Ectodermal cell (in vitro differentiated cells): ENCODE results near the gene MYL3.
"Not testable (repeated sequence)": the region's sequence is repeated elsewhere in the genome, so short reads cannot be mapped to it uniquely, and the experiment has no call there.

Experiments used
- H3K27ac ChIP-seq: 2 replicates; pipeline ENCODE4 v1.7.0; 2013; ENCODE audit warnings: mild to moderate bottlenecking, low read depth, low read length; ENCODE audit not compliant: insufficient read depth, poor library complexity, severe bottlenecking
- H3K27me3 ChIP-seq: 2 replicates; pipeline ENCODE4 v1.7.0; 2013; ENCODE audit warnings: mild to moderate bottlenecking, low read length; ENCODE audit not compliant: insufficient read depth, control insufficient read depth, poor library complexity, severe bottlenecking
- H3K36me3 ChIP-seq: one replicate; pipeline ENCODE4 v1.7.0; 2013; ENCODE audit warnings: low read length; ENCODE audit not compliant: control insufficient read depth, insufficient read depth
- H3K4me1 ChIP-seq: one replicate; pipeline ENCODE4 v1.7.0; 2013; ENCODE audit warnings: low read length; ENCODE audit not compliant: control insufficient read depth, insufficient read depth
- H3K4me3 ChIP-seq: 2 replicates; pipeline ENCODE4 v1.7.0; 2013; ENCODE audit warnings: low read depth, low read length, control low read depth; ENCODE audit not compliant: insufficient read depth
- H3K9me3 ChIP-seq: 2 replicates; pipeline ENCODE4 v1.7.0; 2013; ENCODE audit warnings: mild to moderate bottlenecking, low read length, moderate library complexity; ENCODE audit not compliant: control insufficient read depth
- WGBS, 2 experiments: methylation state at CpG; one replicate each; pipeline ENCODE4 v1.1.7; 2013; ENCODE audit warnings: missing lambda C conversion rate in 2 of 2; 5-methylcytosine and 5-hydroxymethylcytosine counted together

MYL3 gene

DNA sequence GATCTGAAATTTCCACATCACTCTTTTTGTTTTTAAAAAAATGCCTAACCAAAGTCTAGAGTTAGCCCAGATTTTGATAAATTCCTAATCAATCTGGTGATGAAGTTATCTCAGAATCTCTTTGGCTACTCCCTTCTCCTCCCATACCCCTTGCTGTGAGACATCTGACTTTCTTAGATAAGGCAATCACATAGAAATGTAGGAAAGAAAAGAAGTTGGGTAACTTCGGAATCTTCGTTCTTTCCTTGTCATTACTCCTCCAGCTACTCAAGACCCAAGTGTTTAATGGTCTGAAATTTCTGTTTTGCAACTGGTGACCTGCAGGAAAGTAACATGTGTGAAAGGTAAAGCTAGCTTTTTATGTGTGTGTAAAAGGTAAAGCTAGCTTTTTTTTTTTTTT, 37.8 kb downstream of the MYL3 start:
- H3K9me3 ChIP-seq = no peaks in the 10 kb centered on the region
- no peak overlapping the region for H3K27ac ChIP-seq
- H3K4me1 ChIP-seq = peaks cover 6% of the 10 kb centered on the region
- WGBS, 2 experiments = 89 to 93% methylated on average over 2 of the region's 2 CpGs
- no peaks in the 10 kb centered on the region for H3K36me3 ChIP-seq
- no peak overlapping the region for H3K4me3 ChIP-seq
- H3K27me3 ChIP-seq = no peaks in the 10 kb centered on the region

DNA sequence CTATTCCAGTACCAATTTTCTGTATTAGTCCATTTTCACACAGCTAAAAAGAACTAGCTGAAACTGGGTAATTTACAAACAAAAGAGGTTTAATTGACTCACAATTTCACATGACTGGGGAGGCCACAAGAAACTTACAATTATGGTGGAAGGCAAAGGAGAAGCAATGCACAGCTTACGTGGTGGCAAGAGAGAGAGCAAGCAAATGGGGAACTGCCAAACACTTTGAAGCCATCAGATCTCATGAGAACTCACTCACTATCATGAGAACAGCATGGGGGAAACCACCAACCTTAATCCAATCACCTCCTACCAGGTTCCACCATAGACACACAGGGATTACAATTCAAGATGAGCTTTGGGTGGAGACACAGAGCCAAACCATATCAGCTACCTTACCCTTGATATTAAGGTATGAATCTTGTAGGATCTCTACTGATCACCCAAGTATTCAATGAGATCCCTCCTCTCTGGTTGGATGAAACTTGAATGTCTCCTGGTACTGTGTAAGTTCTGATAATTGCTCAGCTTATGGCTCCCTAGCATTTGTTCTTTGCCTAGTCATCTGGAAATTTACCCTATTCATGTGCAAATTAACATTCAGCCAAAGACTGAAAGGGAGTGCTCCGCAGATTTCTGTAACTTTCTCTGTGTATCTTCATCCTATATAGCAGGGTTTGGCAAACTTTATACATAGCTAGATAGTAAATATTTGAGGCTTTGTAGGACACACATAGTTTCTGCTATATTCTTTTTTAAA, 38.9 kb downstream of the MYL3 start:
- Histone ChIP-seq H3K27me3 (no peaks in the 10 kb centered on the region), H3K4me1 (no peaks in the 10 kb centered on the region), H3K27ac (no peak overlapping the region), H3K9me3 (no peaks in the 10 kb centered on the region), H3K4me3 (no peak overlapping the region), H3K36me3 (no peaks in the 10 kb centered on the region)
- 52 to 58% methylated on average over 2 of the region's 2 CpGs for WGBS, 2 experiments

DNA sequence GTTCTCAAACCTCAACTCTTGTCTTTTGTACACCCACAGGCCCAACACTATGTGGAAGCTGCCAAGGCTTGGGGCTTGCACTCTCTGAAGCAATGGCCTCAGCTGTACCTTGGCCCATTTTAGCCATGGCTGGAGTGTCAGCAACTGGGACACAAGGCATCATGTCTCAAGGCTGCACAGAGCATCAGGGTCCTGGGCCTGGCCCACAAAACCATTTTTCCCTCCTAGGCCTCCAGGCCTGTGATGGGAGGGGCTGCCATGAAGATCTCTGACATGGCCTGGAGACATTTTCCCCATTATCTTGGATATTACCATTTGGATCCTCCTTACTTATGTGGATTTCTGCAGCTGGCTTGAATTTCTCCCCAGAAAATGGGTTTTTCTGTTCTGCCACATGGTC, 39.9 kb downstream of the MYL3 start:
- not testable (repeated sequence) for H3K9me3 ChIP-seq, H3K4me3 ChIP-seq, H3K27ac ChIP-seq, H3K27me3 ChIP-seq, H3K36me3 ChIP-seq, H3K4me1 ChIP-seq

DNA sequence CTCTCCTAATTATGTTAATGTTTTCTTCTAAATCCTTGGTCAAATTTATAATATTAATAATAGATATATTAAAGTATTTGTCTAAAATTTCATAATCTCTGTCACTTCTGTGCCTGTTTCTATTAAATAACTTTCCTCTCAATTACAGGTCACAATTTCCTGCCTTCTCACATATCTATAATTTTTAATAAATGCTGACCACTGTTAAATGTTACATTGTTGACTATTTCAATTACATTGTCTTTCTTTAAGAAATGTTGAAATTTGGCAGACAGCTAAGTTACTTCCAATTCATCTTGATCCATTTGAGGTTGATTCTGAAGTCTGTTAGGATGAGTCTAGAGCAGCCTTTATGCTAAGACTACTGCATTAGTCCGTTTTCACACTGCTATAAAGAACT, 41.7 kb downstream of the MYL3 start:
- Histone ChIP-seq H3K4me1 (no peaks in the 10 kb centered on the region), H3K9me3 (no peaks in the 10 kb centered on the region), H3K4me3 (no peak overlapping the region), H3K27ac (no peak overlapping the region), H3K27me3 (no peaks in the 10 kb centered on the region), H3K36me3 (no peaks in the 10 kb centered on the region)
- 89% methylated on average over 1 of the region's 1 CpG; no CpG with 5 or more reads in 1 of the 2 experiments for WGBS, 2 experiments

DNA sequence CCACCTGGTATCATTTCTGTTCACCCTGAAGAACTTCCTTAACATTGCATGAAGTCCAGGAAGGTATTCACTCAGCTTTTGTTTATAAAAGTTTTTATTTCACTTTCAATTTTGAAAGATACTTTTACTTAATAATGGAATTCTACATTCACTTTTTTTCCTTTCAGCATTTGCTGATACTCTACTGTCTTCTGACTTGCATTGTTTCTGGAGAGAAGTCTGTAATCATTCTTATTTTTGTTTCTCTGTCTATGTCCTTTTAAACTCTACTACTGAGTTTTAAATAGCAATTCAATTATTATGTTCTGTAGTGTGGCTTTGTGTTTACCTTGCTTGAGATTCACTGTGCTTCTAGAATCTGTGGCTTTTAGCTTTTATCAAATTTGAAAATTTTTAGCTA, 42.4 kb downstream of the MYL3 start:
- no peaks in the 10 kb centered on the region for H3K9me3 ChIP-seq
- no peak overlapping the region for H3K4me3 ChIP-seq

DNA sequence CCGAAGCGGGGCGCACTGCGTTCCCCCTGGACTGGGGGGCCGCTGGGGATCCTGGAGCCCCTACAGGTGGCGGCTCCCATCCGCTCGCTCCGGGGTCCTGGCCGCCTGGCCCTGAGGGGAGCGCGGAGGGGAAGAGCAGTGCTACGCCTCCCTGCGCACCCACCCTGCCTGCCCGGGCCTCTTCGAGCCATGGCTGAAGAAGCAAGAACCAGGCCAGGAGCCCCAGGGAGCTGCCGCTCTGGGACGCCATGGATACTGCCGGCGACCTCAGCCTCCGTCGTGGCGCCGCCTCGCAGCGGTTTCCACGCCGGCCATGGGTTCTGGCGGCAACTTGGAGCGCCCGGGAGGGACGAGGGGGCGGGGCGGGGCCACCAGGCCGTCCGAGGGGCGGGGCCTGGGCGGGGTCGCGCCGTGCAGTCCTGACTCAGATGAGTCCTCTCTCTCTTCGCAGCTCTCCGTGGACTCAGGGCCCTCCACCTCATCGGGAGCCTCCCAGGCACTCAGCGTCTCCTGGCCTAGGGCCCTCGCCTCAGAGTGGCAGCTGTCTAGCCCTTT, 50.9 kb downstream of the MYL3 start:
- H3K27ac ChIP-seq = no peak overlapping the region
- no peaks in the 10 kb centered on the region for H3K36me3 ChIP-seq
- no peaks in the 10 kb centered on the region for H3K9me3 ChIP-seq
- WGBS, 2 experiments = 11% methylated on average over 46 of the region's 46 CpGs
- peaks cover 4% of the 10 kb centered on the region for H3K4me1 ChIP-seq
- H3K4me3 ChIP-seq = peak overlapping the region; percentile 39
- peaks cover 23% of the 10 kb centered on the region for H3K27me3 ChIP-seq

More for the DNA sequence above, 42.4 kb downstream of the MYL3 start:
- Histone ChIP-seq H3K36me3 (no peaks in the 10 kb centered on the region), H3K27me3 (no peaks in the 10 kb centered on the region), H3K4me1 (no peaks in the 10 kb centered on the region), H3K27ac (no peak overlapping the region)

DNA sequence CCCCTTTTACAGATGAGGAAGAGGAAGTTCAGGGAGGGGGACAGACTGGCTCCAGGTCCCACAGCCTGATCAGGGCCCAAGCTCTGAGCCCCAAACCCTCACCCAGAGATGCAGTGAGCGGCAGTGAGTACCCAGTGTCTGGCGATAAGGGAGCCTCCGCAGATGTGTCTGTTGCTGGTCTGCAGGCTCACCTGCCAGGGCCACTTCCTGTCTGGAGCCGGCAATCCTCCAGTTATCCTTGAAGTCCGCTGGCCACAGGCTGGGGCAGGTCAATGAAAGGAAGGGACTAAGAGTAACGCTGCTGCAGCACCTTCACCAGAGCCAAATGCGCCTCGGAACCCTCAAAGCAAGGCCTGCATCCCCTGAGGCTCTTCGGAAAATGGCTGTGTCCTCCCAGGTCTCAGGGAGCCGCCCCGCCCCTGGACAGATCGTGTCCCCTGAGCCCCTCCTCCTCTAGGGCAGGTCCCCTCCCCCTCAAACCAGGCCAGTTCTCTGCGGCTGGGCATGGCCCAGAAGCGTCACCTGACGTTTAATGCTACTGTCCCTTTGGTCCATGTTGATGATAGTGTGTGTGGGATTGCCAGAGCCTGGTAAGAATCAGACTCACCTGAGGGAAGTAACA, 51.5 kb downstream of the MYL3 start:
- Histone ChIP-seq H3K36me3 (no peaks in the 10 kb centered on the region), H3K27me3 (peaks cover 23% of the 10 kb centered on the region), H3K27ac (no peak overlapping the region), H3K9me3 (no peaks in the 10 kb centered on the region), H3K4me3 (peak overlapping the region; percentile 39), H3K4me1 (peaks cover 4% of the 10 kb centered on the region)
- WGBS, 2 experiments = 49 to 52% methylated on average over 15 of the region's 15 CpGs

DNA sequence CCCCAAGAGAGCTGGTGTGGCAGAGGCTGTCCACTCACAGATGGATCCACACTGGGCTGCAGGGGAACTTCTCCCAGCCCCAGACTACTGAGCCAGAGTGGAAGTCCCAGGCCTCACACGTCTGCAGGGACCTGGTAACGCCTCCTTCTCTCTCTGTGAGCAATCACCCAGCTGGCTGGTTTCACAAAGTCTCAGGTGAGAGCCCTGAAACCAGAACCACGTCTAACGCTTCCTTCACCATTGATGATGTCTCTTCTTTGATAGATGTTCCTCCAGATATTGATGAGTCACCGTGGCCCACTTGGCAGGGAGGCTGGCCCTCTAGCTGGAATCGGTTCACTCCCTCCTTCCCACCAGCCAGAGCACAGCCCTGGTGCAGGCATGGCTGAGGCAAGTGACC, 54.5 kb downstream of the MYL3 start:
- H3K27me3 ChIP-seq = peaks cover 23% of the 10 kb centered on the region
- not testable (repeated sequence) for H3K36me3 ChIP-seq, H3K27ac ChIP-seq, H3K4me3 ChIP-seq, H3K9me3 ChIP-seq, H3K4me1 ChIP-seq
- WGBS, 2 experiments = 85 to 90% methylated on average over 6 of the region's 6 CpGs
